Hepatocyte (in vitro differentiated cells): ENCODE data around the gene CRY2.

Source experiments
- EZH2 ChIP-seq: fragments of 200-600 bp; sonication (generic); IDR thresholded peaks from 2 replicates; pipeline ENCODE4 v1.6.1; 2016; ENCODE audit warnings: antibody characterized with exemption, mild to moderate bottlenecking, borderline replicate concordance
- TF ChIP-seq, protein P1 (sequence below): fragments of 200-600 bp; sonication (generic); IDR thresholded peaks from 2 replicates; pipeline ENCODE4 v1.5.1; 2016; ENCODE audit warnings: antibody characterized with exemption, mild to moderate bottlenecking; ENCODE audit not compliant: poor library complexity

- TF ChIP-seq, protein P1, sequence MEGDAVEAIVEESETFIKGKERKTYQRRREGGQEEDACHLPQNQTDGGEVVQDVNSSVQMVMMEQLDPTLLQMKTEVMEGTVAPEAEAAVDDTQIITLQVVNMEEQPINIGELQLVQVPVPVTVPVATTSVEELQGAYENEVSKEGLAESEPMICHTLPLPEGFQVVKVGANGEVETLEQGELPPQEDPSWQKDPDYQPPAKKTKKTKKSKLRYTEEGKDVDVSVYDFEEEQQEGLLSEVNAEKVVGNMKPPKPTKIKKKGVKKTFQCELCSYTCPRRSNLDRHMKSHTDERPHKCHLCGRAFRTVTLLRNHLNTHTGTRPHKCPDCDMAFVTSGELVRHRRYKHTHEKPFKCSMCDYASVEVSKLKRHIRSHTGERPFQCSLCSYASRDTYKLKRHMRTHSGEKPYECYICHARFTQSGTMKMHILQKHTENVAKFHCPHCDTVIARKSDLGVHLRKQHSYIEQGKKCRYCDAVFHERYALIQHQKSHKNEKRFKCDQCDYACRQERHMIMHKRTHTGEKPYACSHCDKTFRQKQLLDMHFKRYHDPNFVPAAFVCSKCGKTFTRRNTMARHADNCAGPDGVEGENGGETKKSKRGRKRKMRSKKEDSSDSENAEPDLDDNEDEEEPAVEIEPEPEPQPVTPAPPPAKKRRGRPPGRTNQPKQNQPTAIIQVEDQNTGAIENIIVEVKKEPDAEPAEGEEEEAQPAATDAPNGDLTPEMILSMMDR: no peak
- TF ChIP-seq EZH2: no peak
These were observed 57.8 kb downstream of the CRY2 start for GRCh38 chr11:45905095-45905494.
